ENCODE measurements around the gene SEMA3B.

DNA sequence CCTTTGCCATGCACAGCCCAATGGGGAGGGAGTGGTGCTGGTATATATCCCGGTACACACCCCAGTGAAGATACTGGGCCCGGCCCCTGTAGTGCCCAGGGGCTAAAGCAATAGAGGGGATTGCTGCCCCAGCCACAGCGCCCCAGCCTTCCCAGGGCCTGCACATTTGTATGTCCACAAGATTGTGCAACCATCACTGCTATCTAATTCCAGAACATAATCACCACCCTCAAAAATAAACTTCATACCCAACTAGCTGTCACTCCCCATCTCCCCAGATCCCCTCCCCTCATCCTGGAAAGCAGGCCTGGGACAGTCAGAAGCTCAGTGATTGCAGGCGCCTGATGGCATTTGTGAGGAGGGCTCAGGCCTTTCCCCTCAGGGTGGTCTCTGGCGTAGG, 19.5 kb upstream of the SEMA3B start:
- TF ChIP-seq, protein P1, sequence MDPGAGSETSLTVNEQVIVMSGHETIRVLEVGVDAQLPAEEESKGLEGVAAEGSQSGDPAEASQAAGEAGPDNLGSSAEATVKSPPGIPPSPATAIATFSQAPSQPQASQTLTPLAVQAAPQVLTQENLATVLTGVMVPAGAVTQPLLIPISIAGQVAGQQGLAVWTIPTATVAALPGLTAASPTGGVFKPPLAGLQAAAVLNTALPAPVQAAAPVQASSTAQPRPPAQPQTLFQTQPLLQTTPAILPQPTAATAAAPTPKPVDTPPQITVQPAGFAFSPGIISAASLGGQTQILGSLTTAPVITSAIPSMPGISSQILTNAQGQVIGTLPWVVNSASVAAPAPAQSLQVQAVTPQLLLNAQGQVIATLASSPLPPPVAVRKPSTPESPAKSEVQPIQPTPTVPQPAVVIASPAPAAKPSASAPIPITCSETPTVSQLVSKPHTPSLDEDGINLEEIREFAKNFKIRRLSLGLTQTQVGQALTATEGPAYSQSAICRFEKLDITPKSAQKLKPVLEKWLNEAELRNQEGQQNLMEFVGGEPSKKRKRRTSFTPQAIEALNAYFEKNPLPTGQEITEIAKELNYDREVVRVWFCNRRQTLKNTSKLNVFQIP (CRISPR knock-in tag; IDR thresholded peaks at IDR 0.05; ENCODE audit: borderline replicate concordance, low read depth) = no peak
- TF ChIP-seq RARB (CRISPR knock-in tag; IDR thresholded peaks at IDR 0.05) = no peak
- no peak for TF ChIP-seq ISL1 (CRISPR knock-in tag; IDR thresholded peaks at IDR 0.05)
- no peak for TF ChIP-seq ZFP30 (CRISPR knock-in tag; IDR thresholded peaks at IDR 0.05)
